Activated T-cell treated with anti-CD3 and anti-CD28 coated beads for 48 hours (primary cell): ENCODE results near the gene NIPSNAP2.
A peak's percentile ranks its signal among the peaks of the same experiment; 100 is the strongest.
"Not testable (repeated sequence)": the region's sequence is repeated elsewhere in the genome, so short reads cannot be mapped to it uniquely, and the experiment has no call there.

ENCODE experiments used
- DNase-seq: peaks from one replicate; pipeline ENCODE4 v3.0.0-alpha.2; 2020; ENCODE audit warnings: low read depth

Gene NIPSNAP2

GRCh38 chr7:55975988-55976633, 11.7 kb downstream of the NIPSNAP2 start:
- DNase-seq: no peak

DNA sequence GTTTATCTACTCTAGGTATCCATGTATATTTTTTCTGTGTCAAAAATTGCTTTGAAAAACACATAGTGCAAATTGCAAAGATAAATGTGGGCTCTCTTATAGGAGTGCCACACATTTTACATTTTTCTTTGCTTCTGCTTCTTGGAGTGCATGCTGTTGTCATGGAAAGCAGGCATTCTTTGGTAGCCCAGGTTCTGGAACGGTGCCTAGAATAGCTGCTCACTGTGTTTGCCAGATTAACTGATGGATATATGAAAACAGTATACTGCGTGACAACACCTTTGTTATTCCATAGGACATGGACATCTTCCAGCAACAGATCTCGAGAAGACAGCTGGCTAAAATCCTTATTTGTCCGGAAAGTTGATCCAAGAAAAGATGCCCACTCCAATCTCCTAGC, 13.4 kb downstream of the NIPSNAP2 start:
- no peak for DNase-seq

DNA sequence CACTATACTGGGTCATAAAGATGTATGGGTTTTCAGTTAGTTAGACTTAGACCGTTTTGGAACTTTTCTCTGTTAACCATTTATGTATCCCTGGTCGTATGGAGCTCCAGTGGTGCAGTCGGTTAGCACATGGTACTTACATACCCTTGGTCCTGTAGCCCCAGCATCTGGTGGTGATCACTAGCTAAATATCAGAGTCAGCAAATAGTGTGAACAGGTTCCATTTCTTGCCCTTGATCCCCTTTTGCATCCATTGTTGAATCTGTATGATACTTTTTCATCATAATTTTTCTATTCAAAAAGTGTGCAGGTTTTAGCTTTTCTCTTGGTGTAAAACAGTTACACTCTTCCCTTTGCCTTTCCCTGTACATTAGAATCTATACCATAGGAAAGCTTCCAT, 15.9 kb downstream of the NIPSNAP2 start:
- DNase-seq: no peak

- no peak for DNase-seq
Observed at GRCh38 chr7:55983537-55983936, 19.2 kb downstream of the NIPSNAP2 start.

GRCh38 chr7:55992346-55992745, 28.0 kb downstream of the NIPSNAP2 start:
- no peak for DNase-seq

DNA sequence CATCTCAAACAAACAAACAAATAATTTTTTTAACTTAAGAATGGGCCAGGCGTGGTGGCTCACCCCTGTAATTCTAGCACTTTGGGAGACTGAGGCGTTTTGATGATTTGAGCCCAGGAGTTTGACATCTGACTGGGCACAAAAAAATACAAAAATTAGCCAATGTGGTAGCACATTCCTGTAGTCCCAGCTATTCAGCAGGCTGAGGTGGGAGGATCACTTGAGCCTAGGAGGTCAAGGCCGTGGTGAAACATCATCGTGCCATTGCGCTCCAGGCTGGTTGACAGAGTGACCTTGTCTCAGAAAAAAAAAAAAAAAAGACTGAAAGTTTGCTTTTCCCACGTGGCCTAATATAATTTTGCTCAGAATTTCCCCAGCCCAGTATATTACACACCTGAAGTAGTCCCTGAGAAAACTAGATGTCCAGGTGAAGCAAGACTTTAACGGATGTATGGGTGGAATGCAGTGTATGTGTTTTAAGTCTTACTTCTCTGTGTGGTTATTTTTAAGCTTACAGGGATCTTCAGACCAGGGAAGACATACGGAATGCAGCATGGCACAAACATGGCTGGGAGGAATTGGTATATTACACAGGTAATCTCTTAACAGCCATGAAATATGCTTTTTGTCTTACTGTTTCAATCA, 32.6 kb downstream of the NIPSNAP2 start:
- no peak for DNase-seq

DNA sequence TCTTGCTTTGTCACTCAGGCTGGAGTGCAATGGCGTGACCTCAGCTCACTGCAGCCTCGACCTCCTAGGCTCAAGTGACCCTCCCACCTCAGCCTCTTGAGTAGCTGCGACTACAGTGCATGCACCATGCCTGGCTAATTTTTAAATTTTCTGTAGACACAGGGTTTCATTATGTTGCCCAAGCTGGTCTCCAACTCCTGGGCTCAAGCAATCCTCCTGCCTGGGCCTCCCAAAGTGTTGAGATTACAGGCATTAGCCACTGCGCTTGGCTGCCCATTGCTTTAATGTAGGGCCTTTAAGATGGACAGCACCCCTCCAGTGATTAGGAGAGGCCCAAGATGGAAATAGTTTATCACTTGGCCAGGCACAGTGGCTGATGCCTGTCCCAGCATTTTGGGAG, 39.4 kb downstream of the NIPSNAP2 start:
- no peak for DNase-seq

DNA sequence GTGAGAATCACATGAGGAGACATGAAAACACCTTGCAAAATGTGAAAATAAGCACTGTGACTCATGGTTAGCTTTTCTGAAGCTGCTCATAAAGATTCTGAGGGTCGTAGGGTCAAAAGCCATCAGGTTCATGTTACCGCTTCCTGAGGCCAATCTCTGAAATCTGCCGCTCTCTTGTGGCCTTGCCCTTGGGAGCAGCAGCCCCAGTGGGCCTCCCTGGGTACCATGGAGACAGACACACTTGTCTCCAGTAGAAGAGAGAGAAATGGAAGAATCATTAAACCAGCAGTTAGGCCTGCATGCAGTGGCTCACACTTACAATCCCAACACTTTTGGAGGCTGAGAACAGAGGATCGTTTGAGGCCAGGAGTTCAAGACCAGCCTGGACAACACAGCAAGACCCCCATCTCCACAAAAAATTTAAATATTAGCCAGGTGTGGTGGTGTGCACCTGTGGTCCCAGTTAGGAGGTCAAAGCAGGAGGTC, 42.8 kb downstream of the NIPSNAP2 start:
- no peak for DNase-seq

DNA sequence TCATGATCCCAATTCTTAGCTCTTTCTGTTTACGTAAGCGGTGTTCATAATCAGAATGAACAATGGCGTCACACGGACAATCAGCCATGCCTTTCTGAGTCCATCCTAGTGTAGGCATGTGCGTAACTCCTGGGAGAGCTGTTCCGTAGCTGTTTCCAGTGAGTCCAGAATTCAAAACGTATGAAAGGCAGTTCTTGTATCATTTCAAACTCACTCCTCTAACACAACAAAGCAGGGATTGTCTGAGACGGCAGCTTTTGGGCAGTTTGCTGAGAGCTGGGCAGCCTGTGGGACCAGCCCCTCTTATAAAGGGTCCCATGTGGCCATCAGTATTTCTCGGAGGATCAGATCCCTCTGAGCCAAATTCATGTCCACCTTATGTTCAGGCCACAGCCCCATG, 43.5 kb downstream of the NIPSNAP2 start:
- no peak for DNase-seq

GRCh38 chr7:56009695-56010094, 45.3 kb downstream of the NIPSNAP2 start:
- no peak for DNase-seq

DNA sequence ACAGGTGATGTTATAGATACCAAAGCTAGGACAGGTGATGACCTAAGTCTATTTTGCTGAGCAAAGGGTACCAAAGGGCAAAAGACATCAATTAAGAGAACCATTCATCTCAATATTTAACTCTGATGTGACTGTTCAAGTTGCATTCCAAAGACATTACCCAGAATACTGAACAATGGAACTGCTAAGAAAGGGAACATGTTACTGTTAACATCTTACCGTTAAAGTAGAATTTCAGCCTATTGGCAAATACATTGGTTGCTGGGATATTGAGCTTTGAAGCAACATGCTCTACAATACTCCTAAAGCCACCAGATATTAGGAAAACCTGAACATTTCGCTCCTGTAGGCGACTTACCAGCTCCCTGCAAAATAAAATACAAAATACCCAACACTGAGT, 52.6 kb downstream of the NIPSNAP2 start:
- DNase-seq: not testable (repeated sequence)

GRCh38 chr7:56019501-56019900, 55.1 kb downstream of the NIPSNAP2 start:
- no peak for DNase-seq

DNA sequence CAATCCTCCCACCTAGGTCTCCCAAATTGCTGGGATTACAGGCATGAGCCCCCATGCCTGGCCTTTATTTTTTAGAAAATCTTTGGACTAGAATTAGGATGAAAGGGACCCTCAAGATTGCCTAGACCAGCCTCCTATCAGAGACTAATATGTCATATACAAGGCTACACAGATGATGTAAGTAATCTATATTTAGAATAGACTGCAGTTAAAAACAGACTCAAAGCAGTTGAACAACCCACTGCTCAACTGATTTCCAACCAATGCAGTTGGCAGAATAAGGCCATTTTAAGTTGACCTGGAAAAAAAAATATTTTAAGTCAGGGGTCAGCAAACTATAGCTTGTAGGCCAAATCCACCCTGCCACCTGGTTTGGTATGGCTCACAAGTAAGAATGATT, 59.1 kb downstream of the NIPSNAP2 start:
- DNase-seq: no peak

DNA sequence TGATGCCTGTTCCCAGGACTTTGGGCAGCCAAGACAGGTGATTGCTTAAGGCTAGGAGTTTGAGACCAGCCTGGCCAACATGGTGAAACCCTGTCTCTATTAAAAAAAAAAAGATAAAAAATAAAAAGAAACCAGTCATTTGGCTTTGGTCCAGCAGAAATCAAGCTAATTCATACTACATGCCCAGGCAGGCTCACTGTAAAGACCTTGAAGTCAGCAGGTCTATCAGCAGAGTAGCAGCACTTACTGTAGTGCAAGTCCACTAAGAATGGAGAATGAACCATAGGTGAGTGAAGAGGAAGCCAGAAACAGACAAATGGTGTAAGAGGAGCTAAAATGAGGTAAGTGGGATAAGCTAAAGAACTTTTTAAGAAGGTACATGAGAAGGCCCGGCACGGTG, 62.2 kb downstream of the NIPSNAP2 start:
- DNase-seq: no peak

- no peak for DNase-seq
Observed at GRCh38 chr7:56028942-56029630, 64.7 kb downstream of the NIPSNAP2 start.

DNA sequence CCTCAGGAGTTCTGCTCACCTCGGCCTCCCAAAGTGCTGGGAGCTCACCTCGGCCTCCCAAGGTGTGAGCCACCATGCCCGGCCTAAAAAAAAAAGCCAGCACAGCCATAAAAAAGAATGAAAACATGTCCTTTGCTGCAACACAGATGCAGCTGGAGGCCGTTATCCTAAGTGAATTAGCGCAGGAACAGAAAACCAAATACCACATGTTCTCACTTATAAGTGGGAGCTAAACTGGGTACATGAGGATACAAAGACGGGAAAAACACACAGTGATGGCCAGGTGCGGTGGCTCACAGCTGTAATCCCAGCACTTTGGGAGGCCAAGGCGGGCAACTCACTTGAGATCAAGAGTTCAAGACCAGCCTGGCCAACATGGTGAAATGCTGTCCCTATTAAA, 66.0 kb downstream of the NIPSNAP2 start:
- DNase-seq: no peak

- DNase-seq: not testable (repeated sequence)
Observed at GRCh38 chr7:56031556-56031955, 67.2 kb downstream of the NIPSNAP2 start.

DNA sequence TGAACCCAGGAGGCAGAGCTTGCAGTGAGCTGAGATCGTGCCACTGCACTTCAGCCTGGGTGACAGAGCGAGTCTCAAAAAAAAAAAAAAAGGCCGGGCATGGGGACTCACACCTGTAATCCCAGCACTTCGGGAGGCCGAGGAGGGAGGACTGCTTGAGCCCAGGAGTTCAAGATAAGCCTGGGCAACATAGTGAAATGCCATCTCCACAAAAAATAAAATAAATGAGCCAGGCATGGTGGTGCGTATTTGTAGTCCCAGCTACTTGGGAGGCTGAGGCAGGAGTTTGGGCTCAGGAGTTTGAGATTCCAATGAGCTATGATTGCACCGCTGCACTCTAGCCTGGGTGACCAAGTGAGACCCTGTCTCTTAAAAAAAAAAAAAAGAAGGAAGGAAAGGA, 68.2 kb downstream of the NIPSNAP2 start:
- not testable (repeated sequence) for DNase-seq

DNA sequence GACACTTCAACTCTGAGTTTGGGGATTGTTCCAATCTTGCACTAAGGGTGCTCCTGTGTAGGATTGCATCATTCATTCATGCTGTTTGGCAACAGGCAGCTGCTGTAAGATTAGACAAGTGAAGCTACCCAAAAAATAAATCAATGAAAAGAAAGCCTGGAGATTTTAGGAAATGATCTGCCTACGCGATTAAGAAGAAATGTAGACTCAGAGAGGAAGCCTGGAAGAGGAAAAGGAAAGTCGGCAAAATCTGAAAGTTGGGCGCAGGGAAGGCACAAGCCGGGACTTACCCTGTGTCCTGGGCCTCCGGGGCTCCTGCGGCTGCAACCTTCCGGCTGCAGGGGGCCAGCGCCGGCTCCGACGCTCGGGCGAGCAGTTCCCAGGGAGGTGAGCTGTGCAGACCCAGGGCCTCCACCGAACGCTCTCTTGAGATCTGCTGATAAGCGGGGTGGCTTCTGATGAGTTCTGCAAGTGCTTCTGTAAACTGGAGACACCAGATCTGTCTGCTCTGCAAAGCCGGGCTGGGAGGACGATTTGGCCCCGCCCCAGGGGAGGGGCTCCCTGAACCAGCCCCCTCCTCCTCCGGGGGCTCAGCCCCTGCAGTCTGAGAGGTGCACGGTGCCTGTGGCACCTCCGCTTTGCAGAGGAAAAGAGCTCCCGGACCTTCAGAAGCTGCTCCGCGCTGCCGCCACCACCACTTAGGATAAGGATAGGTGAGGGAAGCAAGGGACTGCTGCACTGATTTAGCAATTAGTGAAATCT, 69.5 kb downstream of the NIPSNAP2 start:
- peak; percentile 65 for DNase-seq

DNA sequence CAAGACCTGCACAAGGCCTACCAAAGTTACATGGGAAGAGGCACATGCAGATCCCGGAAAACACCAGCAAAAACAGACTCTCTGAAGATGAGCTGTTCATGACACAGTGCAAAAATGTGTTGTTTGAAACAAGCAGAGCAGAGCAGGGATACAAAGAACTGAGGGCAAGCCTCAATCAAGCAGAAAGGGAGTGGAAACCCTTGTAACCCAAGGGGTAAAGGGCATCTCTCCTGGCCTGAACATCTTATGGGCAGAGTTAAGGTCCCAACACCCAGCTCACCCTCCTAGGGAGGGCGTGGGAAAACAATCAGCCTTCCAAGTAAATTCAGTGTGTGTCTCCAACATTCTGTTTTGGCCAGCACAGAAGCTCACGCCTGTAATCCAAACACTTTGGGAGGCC, 76.3 kb downstream of the NIPSNAP2 start:
- DNase-seq: no peak

DNA sequence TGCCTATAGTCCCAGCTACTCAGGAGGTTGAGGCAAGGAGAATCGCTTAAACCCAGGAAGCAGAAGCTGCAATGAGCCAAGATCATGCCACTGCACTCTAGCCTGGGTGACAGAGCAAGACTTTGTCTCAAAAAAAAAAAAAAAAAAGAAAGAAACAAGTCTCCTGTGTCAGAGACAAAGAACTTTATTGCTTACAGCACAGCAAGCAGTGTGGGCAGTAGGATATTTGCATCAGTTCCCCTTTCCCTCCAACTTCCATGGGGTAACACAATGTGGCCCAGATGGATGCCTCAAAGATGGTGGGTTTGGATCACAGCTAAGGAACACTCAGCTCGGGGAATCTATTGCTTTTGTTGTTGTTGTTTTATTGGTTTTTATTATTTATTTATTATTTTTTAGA, 81.4 kb downstream of the NIPSNAP2 start:
- not testable (repeated sequence) for DNase-seq

GRCh38 chr7:56046721-56047445, 82.5 kb downstream of the NIPSNAP2 start:
- no peak for DNase-seq
